Esophagus (tissue), 2 donors: ENCODE measurements around the gene CLDN24. TPM values are rescaled to one million over a fixed set of nuclear protein-coding genes. Genes with fewer than 3 reads are reported as not detected.

Source experiments
- H3K27ac ChIP-seq, 2 donors: one replicate each; pipeline ENCODE4 v1.5.1; 2013; ENCODE audit warnings: low read depth in 2 of 2, mild to moderate bottlenecking in 2 of 2, inconsistent platforms in 1 of 2, low read length in 1 of 2, moderate library complexity in 1 of 2
- H3K27me3 ChIP-seq, 2 donors: one replicate each; pipeline ENCODE4 v1.6.1; 2013; ENCODE audit warnings: low read length in 2 of 2, control low read depth in 1 of 2, mild to moderate bottlenecking in 1 of 2; ENCODE audit not compliant: insufficient read depth in 2 of 2, control insufficient read depth in 1 of 2
- H3K36me3 ChIP-seq, 2 donors: one replicate each; pipeline ENCODE4 v1.6.1; 2013; ENCODE audit warnings: low read length in 1 of 2; ENCODE audit not compliant: control insufficient read depth in 2 of 2, insufficient read depth in 2 of 2
- H3K4me1 ChIP-seq, 2 donors: one replicate each; pipeline ENCODE4 v1.6.1; 2013; ENCODE audit warnings: low read length in 1 of 2; ENCODE audit not compliant: control insufficient read depth in 2 of 2, insufficient read depth in 2 of 2
- H3K4me3 ChIP-seq, 2 donors: one replicate each; pipeline ENCODE4 v1.5.1; 2013; ENCODE audit warnings: low read length in 2 of 2, mild to moderate bottlenecking in 2 of 2, low read depth in 1 of 2, moderate library complexity in 1 of 2
- H3K9me3 ChIP-seq, 2 donors: one replicate each; pipeline ENCODE4 v1.6.1; 2013; ENCODE audit warnings: mild to moderate bottlenecking in 2 of 2, low read depth in 1 of 2, low read length in 1 of 2, moderate library complexity in 1 of 2; ENCODE audit not compliant: control insufficient read depth in 2 of 2, insufficient read depth in 1 of 2
- WGBS, 2 donors: extraction: QIAGEN DNeasy Blood & Tissue Kit; methylation state at CpG; one replicate each; pipeline ENCODE4 v1.1.7; 2013; 5-methylcytosine and 5-hydroxymethylcytosine counted together
- polyA plus RNA-seq, 2 donors: library from polyadenylated mRNA; stranded (reverse); fragments of 200-250 nt; gene quantifications; one replicate each; pipeline ENCODE4 v1.2.3, GENCODE V29; 2013
- donor health status: healthy with polysubstance abuse.
- donor health status: Bipolar disorder and iron deficiency.

CLDN24 gene
- polyA plus RNA-seq, 2 donors: not detected

DNA sequence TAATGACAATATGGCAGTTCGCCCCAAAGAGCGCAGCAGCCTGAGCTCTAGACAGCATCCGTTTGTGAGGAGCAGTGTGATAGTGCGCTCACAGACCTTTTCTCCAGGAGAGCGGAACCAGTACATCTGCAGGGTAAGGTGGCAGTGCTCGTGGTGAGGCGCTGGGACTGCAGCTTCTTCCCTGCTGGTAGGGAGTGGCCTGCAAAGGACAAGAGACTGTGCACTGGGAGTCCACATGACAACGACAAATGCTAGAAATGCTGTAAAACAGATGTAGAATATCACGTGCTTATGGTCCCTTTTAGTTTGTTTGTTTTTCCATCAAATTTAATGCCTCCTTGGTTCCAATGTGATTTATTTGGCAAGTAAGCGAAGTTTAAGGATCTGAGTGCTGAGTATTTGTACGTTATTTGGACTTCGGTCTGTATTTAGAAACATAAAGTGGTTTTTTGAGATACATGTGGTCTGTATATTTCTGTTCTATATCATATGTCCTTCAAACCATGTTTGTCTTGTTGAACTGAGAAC lies 37.9 kb downstream of the CLDN24 start:
- H3K27ac ChIP-seq: no peak overlapping the region
- peaks cover 7 to 14% of the 10 kb centered on the region in 2 donors for H3K36me3 ChIP-seq
- H3K4me3 ChIP-seq: no peak overlapping the region
- WGBS, 2 donors: 83% methylated on average over 12 of the region's 12 CpGs
- no peaks in the 10 kb centered on the region for H3K4me1 ChIP-seq
- no peaks in the 10 kb centered on the region for H3K9me3 ChIP-seq
- H3K27me3 ChIP-seq: no peaks in the 10 kb centered on the region

DNA sequence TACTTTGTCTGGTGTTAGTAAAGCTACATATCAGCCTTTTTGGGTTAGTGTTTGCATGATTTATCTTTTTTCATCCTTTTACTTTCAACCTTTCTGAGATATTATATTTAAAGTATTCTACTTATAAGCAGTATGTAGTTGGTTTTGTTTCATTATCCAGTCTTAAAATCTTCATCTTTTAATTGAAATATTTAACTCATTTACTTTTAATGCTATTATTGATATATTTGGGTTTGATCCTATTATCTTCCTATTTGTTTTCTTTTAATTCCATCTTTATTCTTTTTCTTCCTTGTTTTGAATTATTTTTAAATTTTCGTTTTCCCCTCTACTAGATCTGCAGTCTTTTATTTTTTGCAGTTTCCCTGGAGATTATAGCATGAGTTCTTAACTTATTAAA lies 46.1 kb downstream of the CLDN24 start:
- H3K36me3 ChIP-seq: no peaks in the 10 kb centered on the region
- WGBS, 2 donors: 0 to 65% methylated on average over 1 of the region's 1 CpG
- no peaks in the 10 kb centered on the region for H3K27me3 ChIP-seq
- no peak overlapping the region for H3K4me3 ChIP-seq
- no peak overlapping the region for H3K27ac ChIP-seq
- H3K9me3 ChIP-seq: no peaks in the 10 kb centered on the region
- H3K4me1 ChIP-seq: no peaks in the 10 kb centered on the region

DNA sequence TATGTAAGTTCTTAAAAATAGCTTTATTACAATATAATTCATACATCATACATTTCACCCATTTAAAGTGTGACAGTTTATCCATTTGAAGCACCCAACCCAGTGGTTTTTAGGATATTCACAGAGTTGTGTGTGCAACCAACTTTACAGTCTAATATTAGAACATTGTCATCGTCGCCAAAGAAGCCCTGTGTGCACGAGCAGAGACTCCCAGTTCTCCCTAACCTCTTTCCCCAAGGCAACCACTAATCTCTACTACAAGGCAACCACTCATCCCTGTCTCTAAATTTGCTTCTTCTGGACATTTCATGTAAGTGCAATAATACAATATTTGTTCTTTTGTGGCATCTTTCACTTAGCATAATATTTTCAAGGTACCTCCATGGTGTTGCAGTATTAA lies 49.8 kb downstream of the CLDN24 start:
- Histone ChIP-seq H3K9me3 (no peaks in the 10 kb centered on the region), H3K36me3 (no peaks in the 10 kb centered on the region), H3K27ac (no peak overlapping the region), H3K4me3 (no peak overlapping the region), H3K27me3 (no peaks in the 10 kb centered on the region), H3K4me1 (no peaks in the 10 kb centered on the region)
- 83 to 87% methylated on average over 3 of the region's 3 CpGs for WGBS, 2 donors

Other genes starting within 250 kb of the CLDN24 start
- 1 to 10 TPM; 2.9 to 3.4 TPM for gene WWC2, start 223.2 kb downstream of the CLDN24 start, polyA plus RNA-seq
- gene CLDN22, start 2.1 kb downstream of the CLDN24 start, polyA plus RNA-seq: under 1 TPM; 0.08 to 0.09 TPM
- gene CDKN2AIP, start 122.2 kb upstream of the CLDN24 start, polyA plus RNA-seq: 10 to 100 TPM; 18.9 to 20.8 TPM
- 10 to 100 TPM in 1 of 2 donors, 1 to 10 TPM in 1; 9.0 to 14.8 TPM for gene ING2, start 182.6 kb upstream of the CLDN24 start, polyA plus RNA-seq